SK-N-SH (cell line): ENCODE data around the gene DOHH. TPM values are rescaled to one million over a fixed set of nuclear protein-coding genes. Genes with fewer than 3 reads are reported as not detected.

Experiments used
- CTCF ChIA-PET: fragments of 300-600, 350-600 bp; formaldehyde crosslinking; extraction: SDS; loops from one replicate; lab custom pipeline; 2021; lab: Yijun Ruan, JAX
- POLR2A ChIA-PET: fragments of 350-600 bp; sonication (Branson Sonifier 250); formaldehyde crosslinking; extraction: SDS; loops from one replicate; lab custom pipeline; 2020; ENCODE audit warnings: antibody characterized with exemption, inconsistent platforms; lab: Yijun Ruan, JAX
- DNase-seq: peaks from one replicate; pipeline ENCODE4 v3.0.0; 2012
- H2AFZ ChIP-seq: fragments of 200-600 bp; sonication (generic); 2 replicates; pipeline ENCODE4 v1.8.1; 2016; ENCODE audit warnings: antibody characterized with exemption, mild to moderate bottlenecking, low read depth
- H3F3A ChIP-seq: fragments of 200-600 bp; sonication (generic); replicated peaks from 2 replicates; pipeline ENCODE3; 2016; ENCODE audit warnings: antibody characterized with exemption, mild to moderate bottlenecking; ENCODE audit not compliant: insufficient read depth
- H3K27ac ChIP-seq, 2 experiments: fragments of 200-500 bp in 1 of 2; fragments of 200-600 bp in 1 of 2; sonication (Bioruptor generic) in 1 of 2; sonication (generic), shearing (Covaris generic) in 1 of 2; 2 replicates each; pipeline versions ENCODE4 v1.5.1 to v1.6.1; 2014 to 2016; ENCODE audit warnings: low read depth in 2 of 2, inconsistent platforms in 1 of 2, low read length in 1 of 2, mild to moderate bottlenecking in 1 of 2, mixed read lengths in 1 of 2
- H3K27me3 ChIP-seq: fragments of 200-600 bp; sonication (generic), shearing (Covaris generic); 2 replicates; pipeline ENCODE4 v1.6.1; 2016; ENCODE audit warnings: mixed run types; ENCODE audit not compliant: insufficient read depth
- H3K36me3 ChIP-seq, 2 experiments: fragments of 200-500 bp in 1 of 2; fragments of 200-600 bp in 1 of 2; sonication (Bioruptor generic) in 1 of 2; sonication (generic) in 1 of 2; replicated peaks in 1 of 2; 2 replicates each; pipeline versions ENCODE3 to v1.5.1; 2014 to 2016; ENCODE audit warnings: low read length in 1 of 2, mild to moderate bottlenecking in 1 of 2; ENCODE audit not compliant: insufficient read depth in 2 of 2, control insufficient read depth in 1 of 2
- H3K4me1 ChIP-seq, 2 experiments: fragments of 200-500 bp in 1 of 2; fragments of 200-600 bp in 1 of 2; sonication (Bioruptor generic) in 1 of 2; sonication (generic), shearing (Covaris generic) in 1 of 2; 2 replicates each; pipeline versions ENCODE4 v1.5.1 to v1.6.1; 2014 to 2016; ENCODE audit warnings: low read depth in 1 of 2, low read length in 1 of 2, mixed run types in 1 of 2; ENCODE audit not compliant: insufficient read depth in 2 of 2, control insufficient read depth in 1 of 2
- H3K4me2 ChIP-seq: fragments of 200-600 bp; sonication (generic), shearing (Covaris generic); 2 replicates; pipeline ENCODE4 v1.6.1; 2017; ENCODE audit warnings: mixed run types
- H3K4me3 ChIP-seq, 2 experiments: fragments of 200-500 bp in 1 of 2; fragments of 200-600 bp in 1 of 2; sonication (Bioruptor generic) in 1 of 2; sonication (generic), shearing (Covaris generic) in 1 of 2; 2 replicates each; pipeline versions ENCODE4 v1.5.1 to v1.8.1; 2014 to 2016; ENCODE audit warnings: low read depth in 2 of 2, inconsistent platforms in 1 of 2, low read length in 1 of 2, mild to moderate bottlenecking in 1 of 2, mixed read lengths in 1 of 2, moderate library complexity in 1 of 2
- H3K79me2 ChIP-seq: fragments of 200-600 bp; sonication (generic); 2 replicates; pipeline ENCODE4 v1.8.1; 2017; ENCODE audit warnings: mild to moderate bottlenecking; ENCODE audit not compliant: insufficient read depth
- H3K9ac ChIP-seq: fragments of 200-600 bp; sonication (generic); 2 replicates; pipeline ENCODE4 v1.6.1; 2017; ENCODE audit warnings: mixed run types
- H3K9me2 ChIP-seq: fragments of 200-600 bp; sonication (generic); 2 replicates; pipeline ENCODE4 v1.6.1; 2017; ENCODE audit warnings: mixed run types
- H3K9me3 ChIP-seq: fragments of 200-600 bp; sonication (generic); 2 replicates; pipeline ENCODE4 v1.6.1; 2017; ENCODE audit warnings: mixed run types, mild to moderate bottlenecking, moderate library complexity
- H4K20me1 ChIP-seq: fragments of 200-600 bp; sonication (generic); 2 replicates; pipeline ENCODE4 v1.6.1; 2017; ENCODE audit warnings: mild to moderate bottlenecking, mixed run types; ENCODE audit not compliant: insufficient read depth
- CHD2 ChIP-seq: fragments of 150-350 bp; IDR thresholded peaks from 2 replicates; pipeline ENCODE4 v1.6.1; 2018; ENCODE audit warnings: low read length; ENCODE audit not compliant: partially characterized antibody
- ELF1 ChIP-seq: IDR thresholded peaks from 2 replicates; pipeline ENCODE4 v1.4.0; 2012
- FOXM1 ChIP-seq: IDR thresholded peaks from 2 replicates; pipeline ENCODE4 v1.4.0; 2012; ENCODE audit warnings: low read depth, mild to moderate bottlenecking
- GABPA ChIP-seq: IDR thresholded peaks from 2 replicates; pipeline ENCODE4 v1.4.0; 2012; ENCODE audit warnings: low read depth, mild to moderate bottlenecking
- GATA2 ChIP-seq: sonication (generic); formaldehyde crosslinking; IDR thresholded peaks from 2 replicates; pipeline ENCODE4 v1.5.0; 2020; ENCODE audit warnings: mild to moderate bottlenecking, missing genetic modification reagents
- JUND ChIP-seq: IDR thresholded peaks from 2 replicates; pipeline ENCODE4 v1.4.0; 2012
- MEF2A ChIP-seq: IDR thresholded peaks from 2 replicates; pipeline ENCODE4 v1.4.0; 2012; ENCODE audit warnings: low read depth, borderline replicate concordance
- NRF1 ChIP-seq: IDR thresholded peaks from 2 replicates; pipeline ENCODE4 v1.6.1; 2012; ENCODE audit warnings: low read depth, mild to moderate bottlenecking, low read length
- PBX3 ChIP-seq: IDR thresholded peaks from 2 replicates; pipeline ENCODE4; 2012
- POLR2AphosphoS5 ChIP-seq: IDR thresholded peaks from 2 replicates; pipeline ENCODE4 v1.6.1; 2012; ENCODE audit warnings: low read depth, low read length
- RAD21 ChIP-seq: IDR thresholded peaks from 2 replicates; pipeline ENCODE4 v1.6.1; 2012; ENCODE audit warnings: mild to moderate bottlenecking, low read length
- RCOR1 ChIP-seq: fragments of 150-350 bp; IDR thresholded peaks from 2 replicates; pipeline ENCODE4 v1.6.1; 2017; ENCODE audit warnings: antibody characterized with exemption, low read length
- RFX5 ChIP-seq: IDR thresholded peaks from 2 replicates; pipeline ENCODE4 v1.6.1; 2012; ENCODE audit warnings: mild to moderate bottlenecking, improper control_type of control experiment, low read length
- SMC3 ChIP-seq: IDR thresholded peaks from 2 replicates; pipeline ENCODE4 v1.6.1; 2012; ENCODE audit warnings: low read depth, low read length, improper control_type of control experiment
- TAF1 ChIP-seq: IDR thresholded peaks from 2 replicates; pipeline ENCODE4 v1.6.1; 2012; ENCODE audit warnings: low read depth, mild to moderate bottlenecking, low read length, moderate library complexity, borderline replicate concordance
- USF1 ChIP-seq: IDR thresholded peaks from 2 replicates; pipeline ENCODE4 v1.4.0; 2012; ENCODE audit warnings: low read depth, borderline replicate concordance
- USF2 ChIP-seq: fragments of 150-350 bp; IDR thresholded peaks from 2 replicates; pipeline ENCODE4 v1.6.1; 2017; ENCODE audit warnings: antibody characterized with exemption, low read length, low read depth, borderline replicate concordance
- YY1 ChIP-seq: IDR thresholded peaks from 2 replicates; pipeline ENCODE4 v1.4.0; 2012; ENCODE audit warnings: low read depth, mild to moderate bottlenecking
- ZBTB33 ChIP-seq: IDR thresholded peaks from 2 replicates; pipeline ENCODE4 v1.4.0; 2012; ENCODE audit warnings: low read depth, borderline replicate concordance
- WGBS: methylation state at CpG from one replicate; pipeline ENCODE4 v1.1.6; 2017; ENCODE audit warnings: low lambda C conversion rate; 5-methylcytosine and 5-hydroxymethylcytosine counted together
- polyA plus RNA-seq, 3 experiments: library from polyadenylated mRNA; depleted of rRNA; stranded (reverse); fragments of >200 nt; gene quantifications; 2 replicates each; pipeline ENCODE4 v1.2.3, GENCODE V29; 2012

Gene DOHH
- polyA plus RNA-seq, 1 of the 3 experiments (the other 2 are of a cell fraction), result 14.3 TPM

GRCh38 chr19:3518659-3519058 lies 18.2 kb upstream of the DOHH start:
- Histone ChIP-seq H4K20me1 (peaks cover 92% of the 10 kb centered on the region), H3K4me1 (peaks cover 0 to 20% of the 10 kb centered on the region in 2 experiments; a peak in 1 of 4 replicates), H2AFZ (no peak overlapping the region), H3K4me3 (no peak overlapping the region), H3K36me3 (peaks cover 7 to 15% of the 10 kb centered on the region in 2 experiments), H3K9me3 (no peaks in the 10 kb centered on the region), H3K4me2 (no peak overlapping the region), H3K27me3 (no peaks in the 10 kb centered on the region), H3F3A (no peaks in the 10 kb centered on the region), H3K27ac (no peak overlapping the region), H3K79me2 (peaks cover 98% of the 10 kb centered on the region), H3K9ac (no peak overlapping the region), H3K9me2 (no peaks in the 10 kb centered on the region)
- WGBS, result 92% methylated on average over 2 of the region's 2 CpGs
- TF ChIP-seq USF2 (no peak), ELF1 (no peak), PBX3 (no peak), TAF1 (no peak), RAD21 (no peak), GABPA (no peak), CHD2 (no peak), ZBTB33 (no peak), GATA2 (CRISPR knock-in tag) (no peak), RFX5 (no peak), NRF1 (no peak), MEF2A (no peak), RCOR1 (no peak), FOXM1 (no peak), SMC3 (no peak), POLR2AphosphoS5 (no peak), JUND (no peak), USF1 (no peak), YY1 (no peak)
- ChIA-PET POLR2A (no interaction called here), CTCF (interaction anchor here (1.7 kb wide), 1 partner anchor 27 kb away, joined by 9 read pairs; no protein-coding TSS in a partner anchor)
- DNase-seq, result no peak
